Thyroid gland (tissue), 4 donors: ENCODE results near the gene ZNF260.

ENCODE experiments used
- POLR2A ChIP-seq, 2 donors: fragments of 450-650 bp; IDR thresholded peaks; one replicate each; pipeline ENCODE4 v1.6.1; 2017; ENCODE audit warnings: antibody characterized with exemption in 2 of 2, mild to moderate bottlenecking in 2 of 2, moderate library complexity in 1 of 2
- TF ChIP-seq, protein P1 (sequence below), 6 experiments: fragments of 200-600 bp in 3 of 6; fragments of 450-650 bp in 3 of 6; sonication (generic) in 3 of 6; IDR thresholded peaks; one replicate each; pipeline ENCODE4 v1.5.1; 2016 to 2019; ENCODE audit warnings: antibody characterized with exemption in 6 of 6, mild to moderate bottlenecking in 2 of 6, inconsistent platforms in 1 of 6, moderate library complexity in 1 of 6

DNA sequence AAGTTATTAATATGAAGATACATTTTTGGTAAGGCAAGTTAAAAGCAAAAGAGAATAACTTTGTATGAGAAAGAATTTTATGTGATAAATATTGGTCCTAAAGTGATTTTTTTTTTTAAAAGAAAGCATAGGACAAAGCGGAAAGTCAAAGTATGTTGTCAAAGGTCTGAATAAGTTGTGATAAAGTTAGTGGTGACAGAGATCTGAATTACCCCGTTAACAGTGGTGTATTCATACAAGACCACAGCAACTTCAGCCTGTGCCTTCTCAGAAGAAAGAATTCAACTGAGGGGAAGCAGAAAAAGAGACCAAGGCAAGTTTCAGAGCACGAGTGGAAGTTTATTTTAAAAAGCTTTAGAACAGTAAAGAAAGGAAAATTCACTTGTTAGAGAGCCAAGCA, 19.7 kb downstream of the ZNF260 start:
- TF ChIP-seq POLR2A (IDR thresholded peaks at IDR 0.05): no peak
- TF ChIP-seq, protein P1, sequence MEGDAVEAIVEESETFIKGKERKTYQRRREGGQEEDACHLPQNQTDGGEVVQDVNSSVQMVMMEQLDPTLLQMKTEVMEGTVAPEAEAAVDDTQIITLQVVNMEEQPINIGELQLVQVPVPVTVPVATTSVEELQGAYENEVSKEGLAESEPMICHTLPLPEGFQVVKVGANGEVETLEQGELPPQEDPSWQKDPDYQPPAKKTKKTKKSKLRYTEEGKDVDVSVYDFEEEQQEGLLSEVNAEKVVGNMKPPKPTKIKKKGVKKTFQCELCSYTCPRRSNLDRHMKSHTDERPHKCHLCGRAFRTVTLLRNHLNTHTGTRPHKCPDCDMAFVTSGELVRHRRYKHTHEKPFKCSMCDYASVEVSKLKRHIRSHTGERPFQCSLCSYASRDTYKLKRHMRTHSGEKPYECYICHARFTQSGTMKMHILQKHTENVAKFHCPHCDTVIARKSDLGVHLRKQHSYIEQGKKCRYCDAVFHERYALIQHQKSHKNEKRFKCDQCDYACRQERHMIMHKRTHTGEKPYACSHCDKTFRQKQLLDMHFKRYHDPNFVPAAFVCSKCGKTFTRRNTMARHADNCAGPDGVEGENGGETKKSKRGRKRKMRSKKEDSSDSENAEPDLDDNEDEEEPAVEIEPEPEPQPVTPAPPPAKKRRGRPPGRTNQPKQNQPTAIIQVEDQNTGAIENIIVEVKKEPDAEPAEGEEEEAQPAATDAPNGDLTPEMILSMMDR (IDR thresholded peaks at IDR 0.05): no peak
